GM10847 (cell line): ENCODE results near the gene RPL37A.

Experiments
- POLR2A ChIP-seq: IDR thresholded peaks from 2 replicates; pipeline ENCODE4 v1.6.1; 2011; ENCODE audit not compliant: insufficient read length; ENCODE audit errors: extremely low read depth

Gene RPL37A

DNA sequence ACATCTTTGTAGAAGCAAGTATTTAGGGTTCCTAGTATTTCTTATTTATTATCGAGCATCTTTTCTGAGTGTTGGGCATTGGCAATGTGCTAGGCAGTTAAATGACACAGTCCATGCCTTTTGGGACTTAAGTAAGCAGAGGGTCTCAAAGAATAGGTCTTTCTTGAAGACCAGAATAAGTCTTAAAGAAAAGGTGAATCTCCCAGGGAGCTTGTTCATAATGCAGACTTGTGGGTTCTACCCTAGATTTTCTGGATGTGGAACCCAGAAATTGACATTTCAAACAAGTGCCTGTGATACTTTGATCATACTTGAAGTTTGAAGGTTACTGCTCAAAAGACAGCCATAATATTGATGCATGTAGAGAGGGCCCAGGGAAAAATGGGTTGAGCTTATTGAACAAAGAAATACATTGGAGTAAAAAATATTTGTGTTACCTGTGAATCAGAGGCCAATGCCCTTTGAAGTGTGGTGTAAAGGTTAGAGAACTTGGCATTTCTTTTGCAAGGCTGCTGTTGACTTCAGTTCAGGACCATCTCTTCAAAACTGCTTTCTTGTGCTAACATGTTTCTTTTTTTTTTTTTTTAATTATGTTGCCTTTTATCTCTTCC is 24.4 kb downstream of the RPL37A start:
- TF ChIP-seq POLR2A: no peak

- no peak for TF ChIP-seq POLR2A
These were observed 27.3 kb downstream of the RPL37A start for GRCh38 chr2:216525972-216526371.

DNA sequence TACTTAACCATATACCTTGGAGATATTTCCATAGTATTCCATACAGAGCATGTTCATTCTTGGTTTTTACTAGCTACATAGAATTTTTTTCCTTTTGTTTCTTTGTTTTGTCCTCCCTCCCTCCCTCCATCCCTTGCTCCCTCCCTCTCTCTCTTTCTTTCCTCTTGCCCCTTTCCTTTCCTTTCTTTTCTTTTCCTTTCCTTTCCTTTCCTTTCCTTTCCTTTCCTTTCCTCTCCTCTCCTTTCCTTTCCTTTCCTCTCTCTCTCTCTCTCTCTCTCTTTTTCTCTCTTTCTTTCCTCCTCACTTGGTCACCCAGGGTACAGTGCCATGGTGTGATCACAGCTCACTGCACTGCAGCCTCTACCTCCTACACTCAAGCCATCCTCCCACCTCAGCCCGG is 28.3 kb downstream of the RPL37A start:
- TF ChIP-seq POLR2A: no peak

GRCh38 chr2:216527600-216527999 is 29.0 kb downstream of the RPL37A start:
- TF ChIP-seq POLR2A: no peak

DNA sequence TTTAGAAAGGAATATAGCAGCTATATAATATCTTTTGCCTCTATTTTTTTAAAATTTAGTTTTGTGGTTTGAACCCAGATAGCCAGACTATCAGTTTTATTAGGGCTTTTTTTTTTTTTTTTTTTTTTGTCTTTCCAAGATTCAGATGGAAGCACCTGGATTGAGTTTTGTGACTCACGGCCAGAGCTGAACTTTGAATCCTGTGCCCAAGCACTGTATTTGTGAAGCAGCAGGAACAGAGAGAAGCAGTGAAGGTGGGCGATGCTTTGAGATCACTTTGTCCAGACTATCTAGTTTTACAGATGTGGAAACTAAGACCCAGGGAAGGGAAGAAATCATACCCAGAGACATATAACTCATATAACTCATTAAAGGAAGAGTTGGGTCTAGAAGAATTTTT is 33.9 kb downstream of the RPL37A start:
- no peak for TF ChIP-seq POLR2A

DNA sequence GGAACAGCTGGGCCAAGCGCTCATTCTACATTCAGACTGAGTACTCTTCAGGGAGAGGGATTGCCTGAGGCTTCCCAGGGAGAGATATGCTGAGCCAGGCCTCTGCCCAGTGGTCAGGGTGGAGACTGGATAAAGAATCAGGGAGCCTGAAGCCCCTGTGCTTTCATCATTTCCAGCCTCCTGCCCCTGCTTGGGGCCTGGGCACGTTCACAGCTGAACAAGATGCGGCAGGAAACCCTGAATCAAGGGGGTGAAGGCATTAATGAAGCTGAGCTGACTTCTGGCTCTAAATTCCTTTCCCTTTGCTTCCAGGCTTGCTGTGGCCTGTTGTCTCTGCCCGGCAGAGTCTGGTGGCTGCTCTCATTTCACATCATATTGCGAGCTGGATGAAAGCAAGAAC is 35.0 kb downstream of the RPL37A start:
- TF ChIP-seq POLR2A: no peak

DNA sequence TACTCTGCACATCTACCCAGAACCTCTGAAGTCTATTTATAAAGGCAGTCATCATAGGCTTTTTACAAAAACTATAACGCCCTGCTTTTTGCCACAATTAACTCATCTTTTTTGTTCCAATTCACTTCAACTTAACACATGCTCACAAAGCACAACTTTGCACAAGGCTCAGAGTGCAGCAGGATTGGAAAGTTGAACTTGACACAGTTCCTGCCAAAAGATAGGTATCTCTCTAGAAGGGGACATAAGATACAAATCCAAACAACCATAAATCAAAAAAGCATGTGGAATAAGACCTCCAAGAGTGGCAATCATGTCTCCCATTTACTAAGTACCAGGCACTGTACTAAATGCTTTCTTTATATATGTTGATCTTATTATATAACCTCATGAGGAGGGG is 36.2 kb downstream of the RPL37A start:
- TF ChIP-seq POLR2A: no peak

DNA sequence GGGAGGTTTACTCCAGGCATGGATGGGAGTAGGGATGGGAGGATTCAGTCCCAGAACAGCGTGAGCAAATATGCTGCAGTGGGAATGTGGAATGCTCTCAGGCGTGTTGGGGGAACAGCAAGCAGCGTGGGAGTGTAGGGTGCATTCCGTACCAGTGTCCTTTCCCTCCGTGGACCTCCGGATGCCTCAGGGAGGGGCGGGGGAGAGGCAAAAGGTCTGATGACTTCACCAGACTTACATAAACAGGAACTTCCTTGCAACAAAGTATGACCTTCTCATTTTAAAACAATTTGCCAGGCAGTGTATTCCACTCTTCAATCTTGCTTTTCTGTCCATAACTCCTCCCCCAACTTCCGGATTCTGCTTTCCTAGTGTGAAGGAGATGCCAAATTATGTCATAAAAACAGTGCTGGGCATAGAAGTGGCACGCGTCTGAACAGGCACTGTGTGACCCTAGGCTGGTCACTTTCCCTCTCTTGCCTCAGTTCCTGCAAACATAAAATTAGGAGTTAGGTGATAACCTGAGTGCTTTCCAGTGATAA is 36.9 kb downstream of the RPL37A start:
- no peak for TF ChIP-seq POLR2A

GRCh38 chr2:216536734-216537210 is 38.1 kb downstream of the RPL37A start:
- TF ChIP-seq POLR2A: no peak

DNA sequence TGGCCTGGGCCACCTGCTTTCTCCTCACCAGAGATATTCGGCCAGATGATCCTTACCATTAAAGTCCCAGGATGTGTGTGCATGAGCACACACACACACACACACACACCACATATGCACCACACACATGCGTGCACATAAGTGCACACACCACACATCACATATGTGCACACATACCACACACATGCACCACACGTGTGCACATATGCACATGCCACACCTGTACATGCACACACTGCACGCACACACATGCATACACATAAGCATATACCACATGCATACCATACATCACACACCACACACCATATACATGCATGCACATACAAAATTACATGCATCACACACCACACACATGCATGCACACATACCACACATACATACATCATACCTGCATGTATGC is 38.7 kb downstream of the RPL37A start:
- TF ChIP-seq POLR2A: no peak

DNA sequence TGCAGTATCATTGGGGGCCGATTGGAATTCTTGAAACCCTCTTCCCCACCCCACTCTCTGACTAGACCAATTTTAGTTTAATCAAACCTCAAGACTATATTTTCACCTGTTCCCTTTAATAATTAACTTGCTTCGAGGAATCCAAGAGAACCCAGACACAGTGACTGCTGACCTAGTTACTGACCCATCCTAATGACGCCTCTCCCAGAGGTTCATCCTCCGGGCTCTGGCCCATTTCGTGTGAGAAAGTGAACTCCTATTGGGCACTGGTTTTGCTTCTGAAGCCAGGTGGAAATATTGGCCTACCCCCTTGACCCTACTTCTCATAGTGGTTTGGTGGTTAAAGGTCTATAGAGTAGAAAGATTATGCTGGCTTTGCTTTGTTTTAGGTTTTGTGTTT is 39.9 kb downstream of the RPL37A start:
- no peak for TF ChIP-seq POLR2A

DNA sequence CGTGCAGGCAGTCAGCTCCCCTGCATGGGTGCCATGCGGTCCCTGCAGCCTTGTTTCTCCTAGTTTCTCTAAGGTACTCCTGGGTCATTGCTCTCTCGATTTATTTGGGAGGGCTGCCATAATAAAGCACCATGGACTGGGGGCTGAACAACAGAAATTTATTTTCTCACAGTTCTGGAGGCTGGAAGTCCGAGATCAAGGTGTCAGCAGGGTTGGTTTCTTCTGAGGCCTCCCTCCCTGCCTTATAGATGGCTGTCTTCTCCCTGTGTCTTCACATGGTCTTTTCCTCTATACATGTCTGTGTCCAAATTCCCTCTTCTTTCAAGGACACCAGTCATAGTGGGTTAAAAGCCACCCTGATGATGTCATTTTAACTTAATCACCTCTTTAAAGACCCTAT is 40.5 kb downstream of the RPL37A start:
- no peak for TF ChIP-seq POLR2A

- TF ChIP-seq POLR2A: no peak
These were observed 41.2 kb downstream of the RPL37A start for GRCh38 chr2:216539791-216540241.

DNA sequence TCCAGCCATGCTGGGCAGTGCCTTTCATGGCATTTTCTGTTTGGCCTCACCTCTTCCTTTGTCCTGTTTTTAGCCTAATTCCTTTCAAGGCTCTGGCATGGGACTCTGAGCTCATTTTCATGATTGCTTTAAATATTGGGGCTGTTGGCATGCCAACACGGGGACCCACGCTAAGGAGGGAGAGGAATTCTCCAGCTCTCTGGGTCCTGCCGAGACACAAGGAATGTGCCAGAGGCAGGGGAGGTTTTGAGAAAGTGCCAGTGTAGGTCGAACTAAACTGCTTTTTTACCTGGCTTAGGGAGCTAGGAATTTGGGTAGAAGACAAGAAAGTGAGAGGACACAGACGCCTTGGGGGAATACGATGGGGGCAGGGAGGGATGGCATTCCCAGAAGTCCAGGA is 42.3 kb downstream of the RPL37A start:
- no peak for TF ChIP-seq POLR2A

GRCh38 chr2:216541505-216541904 is 42.9 kb downstream of the RPL37A start:
- no peak for TF ChIP-seq POLR2A

- no peak for TF ChIP-seq POLR2A
These were observed 46.7 kb downstream of the RPL37A start for GRCh38 chr2:216545359-216545758.

- no peak for TF ChIP-seq POLR2A
These were observed 47.6 kb downstream of the RPL37A start for GRCh38 chr2:216546241-216546640.
